WTC11 (cell line): ENCODE data around the gene XDH. TPM values are rescaled to one million over a fixed set of nuclear protein-coding genes. Genes with fewer than 3 reads are reported as not detected.

Experiments
- ATAC-seq: fragments of 200-7000 bp; cut with Tn5 transposase; 2 replicates; pipeline ENCODE4 v1.10.0; 2021; ENCODE audit warnings: mild to moderate bottlenecking, moderate library complexity
- CTCF ChIA-PET: fragments of 300-600 bp; sonication (Branson Sonifier 250); formaldehyde crosslinking; loops from one replicate; lab custom pipeline; 2021; ENCODE audit warnings: antibody characterized with exemption; lab: Charles Lee
- POLR2A ChIA-PET: fragments of 350-600 bp; sonication (Branson Sonifier 250); formaldehyde crosslinking; loops from one replicate; lab custom pipeline; 2021; ENCODE audit warnings: antibody characterized with exemption; lab: Charles Lee
- DNase-seq: peaks from one replicate; pipeline ENCODE4 v3.0.0; 2021; ENCODE audit warnings: low spot score
- H3K27ac Mint-ChIP-seq: 2 replicates; pipeline ENCODE4 v1.8.0; 2021; ENCODE audit warnings: mixed read lengths
- H3K27me3 Mint-ChIP-seq: 2 replicates; pipeline ENCODE4 v1.8.0; 2021; ENCODE audit warnings: low read depth, mild to moderate bottlenecking, moderate library complexity, mixed read lengths
- H3K36me3 Mint-ChIP-seq: 2 replicates; pipeline ENCODE4 v1.8.0; 2021; ENCODE audit warnings: mixed read lengths
- H3K4me1 Mint-ChIP-seq: 2 replicates; pipeline ENCODE4 v1.8.0; 2022; ENCODE audit warnings: mixed read lengths
- H3K4me3 Mint-ChIP-seq: 2 replicates; pipeline ENCODE4 v1.8.0; 2021; ENCODE audit warnings: mild to moderate bottlenecking, moderate library complexity, mixed read lengths
- H3K9me3 Mint-ChIP-seq: 2 replicates; pipeline ENCODE4 v1.8.0; 2021; ENCODE audit warnings: mixed read lengths
- ARID4B ChIP-seq: sonication (generic); formaldehyde crosslinking; IDR thresholded peaks from 2 replicates; pipeline ENCODE4 v1.8.0; 2023; ENCODE audit warnings: missing genetic modification reagents, mild to moderate bottlenecking, borderline replicate concordance
- ATF6 ChIP-seq: sonication (generic); formaldehyde crosslinking; IDR thresholded peaks from 2 replicates; pipeline ENCODE4 v1.8.1; 2023; ENCODE audit warnings: mild to moderate bottlenecking, missing genetic modification reagents
- CREM ChIP-seq: sonication (generic); formaldehyde crosslinking; IDR thresholded peaks from 2 replicates; pipeline ENCODE4 v1.8.1; 2022; ENCODE audit warnings: mild to moderate bottlenecking, missing genetic modification reagents, moderate library complexity
- E2F5 ChIP-seq: sonication (generic); formaldehyde crosslinking; IDR thresholded peaks from 2 replicates; pipeline ENCODE4 v1.8.1; 2022; ENCODE audit warnings: mild to moderate bottlenecking, moderate library complexity, missing genetic modification reagents
- HMGA2 ChIP-seq: fragments of 250-450 bp; sonication (Bioruptor Pico); IDR thresholded peaks from 2 replicates; pipeline ENCODE4 v1.4.0; 2021; ENCODE audit warnings: mild to moderate bottlenecking, moderate library complexity
- JAZF1 ChIP-seq: fragments of 250-450 bp; sonication (Bioruptor Pico); IDR thresholded peaks from 2 replicates; pipeline ENCODE4 v1.9.0; 2021; ENCODE audit warnings: moderate library complexity, mild to moderate bottlenecking, inconsistent platforms
- KAT7 ChIP-seq: sonication (generic); formaldehyde crosslinking; IDR thresholded peaks from 2 replicates; pipeline ENCODE4 v1.8.1; 2023; ENCODE audit warnings: missing genetic modification reagents, mild to moderate bottlenecking, borderline replicate concordance
- MAX ChIP-seq: sonication (generic); formaldehyde crosslinking; IDR thresholded peaks from 2 replicates; pipeline ENCODE4 v1.8.0; 2022; ENCODE audit warnings: mild to moderate bottlenecking, missing genetic modification reagents
- MLX ChIP-seq: sonication (generic); formaldehyde crosslinking; IDR thresholded peaks from 2 replicates; pipeline ENCODE4 v1.8.1; 2023; ENCODE audit warnings: mild to moderate bottlenecking, missing genetic modification reagents, moderate library complexity
- MXD4 ChIP-seq: fragments of 250-450 bp; sonication (Bioruptor Pico); IDR thresholded peaks from 2 replicates; pipeline ENCODE4 v1.8.0; 2021; ENCODE audit warnings: mild to moderate bottlenecking, moderate library complexity, borderline replicate concordance
- RELA ChIP-seq: sonication (generic); formaldehyde crosslinking; IDR thresholded peaks from 2 replicates; pipeline ENCODE4 v1.8.1; 2022; ENCODE audit warnings: missing genetic modification reagents, mild to moderate bottlenecking, borderline replicate concordance
- STAT6 ChIP-seq: sonication (generic); formaldehyde crosslinking; conservative IDR thresholded peaks from 2 replicates; pipeline ENCODE4 v1.8.1; 2023; ENCODE audit warnings: mild to moderate bottlenecking, low read depth, missing genetic modification reagents, moderate library complexity
- TCF7 ChIP-seq: sonication (generic); formaldehyde crosslinking; IDR thresholded peaks from 2 replicates; pipeline ENCODE4 v1.8.0; 2022; ENCODE audit warnings: mild to moderate bottlenecking, low read depth, missing genetic modification reagents, moderate library complexity
- TEAD4 ChIP-seq: sonication (generic); formaldehyde crosslinking; IDR thresholded peaks from 2 replicates; pipeline ENCODE4 v1.8.0; 2022; ENCODE audit warnings: mild to moderate bottlenecking, missing genetic modification reagents
- USF1 ChIP-seq: sonication (generic); formaldehyde crosslinking; IDR thresholded peaks from 2 replicates; pipeline ENCODE4 v1.8.0; 2022; ENCODE audit warnings: mild to moderate bottlenecking, missing genetic modification reagents
- ZNF423 ChIP-seq: fragments of 250-450 bp; sonication (Bioruptor Pico); IDR thresholded peaks from 2 replicates; pipeline ENCODE4 v2.1.2; 2022; ENCODE audit warnings: mild to moderate bottlenecking, moderate library complexity
- ZNF425 ChIP-seq: fragments of 250-450 bp; sonication (Bioruptor Pico); conservative IDR thresholded peaks from 2 replicates; pipeline ENCODE4 v1.9.0; 2021; ENCODE audit warnings: mild to moderate bottlenecking
- ZNF512 ChIP-seq: sonication (generic); formaldehyde crosslinking; IDR thresholded peaks from 2 replicates; pipeline ENCODE4 v1.8.1; 2022; ENCODE audit warnings: missing genetic modification reagents, borderline replicate concordance
- total RNA-seq: library from RNA; stranded (reverse); gene quantifications from 3 replicates; pipeline ENCODE4 v1.2.3, GENCODE V29; 2021

Gene XDH
- total RNA-seq, 1 experiment from 2014 or later, result 3.0 TPM

- Mint-ChIP-seq H3K9me3 (peaks cover 7% of the 10 kb centered on the region), H3K4me3 (no peak overlapping the region), H3K4me1 (peaks cover 30% of the 10 kb centered on the region), H3K36me3 (peaks cover 14% of the 10 kb centered on the region), H3K27ac (no peak overlapping the region), H3K27me3 (no peaks in the 10 kb centered on the region; the same call in 1 of the 2 replicates)
- ATAC-seq, result no peak
- ChIA-PET CTCF (no interaction called here), POLR2A (no interaction called here)
- no peak for DNase-seq
- TF ChIP-seq KAT7 (CRISPR knock-in tag) (no peak), USF1 (CRISPR knock-in tag) (no peak), ZNF425 (CRISPR knock-in tag) (no peak), JAZF1 (CRISPR knock-in tag) (no peak), CREM (CRISPR knock-in tag) (no peak), MLX (CRISPR knock-in tag) (no peak), STAT6 (CRISPR knock-in tag) (no peak)
Measured at GRCh38 chr2:31379747-31380146, 34.8 kb downstream of the XDH start.

- Mint-ChIP-seq H3K27me3 (no peaks in the 10 kb centered on the region; the same call in 1 of the 2 replicates), H3K9me3 (peaks cover 7% of the 10 kb centered on the region), H3K36me3 (peaks cover 14% of the 10 kb centered on the region), H3K4me3 (no peak overlapping the region), H3K27ac (no peak overlapping the region), H3K4me1 (peaks cover 24% of the 10 kb centered on the region)
- no peak for ATAC-seq
- ChIA-PET CTCF (no interaction called here), POLR2A (no interaction called here)
- no peak for DNase-seq
- TF ChIP-seq HMGA2 (CRISPR knock-in tag) (no peak), ZNF512 (CRISPR knock-in tag) (no peak), E2F5 (CRISPR knock-in tag) (no peak), RELA (CRISPR knock-in tag) (no peak), MXD4 (no peak), ATF6 (CRISPR knock-in tag) (no peak), TCF7 (CRISPR knock-in tag) (no peak), TEAD4 (CRISPR knock-in tag) (no peak), ARID4B (CRISPR knock-in tag) (no peak), MAX (no peak), ZNF423 (CRISPR knock-in tag) (no peak)
Measured at GRCh38 chr2:31378791-31379501, 35.6 kb downstream of the XDH start.
